DMS153 treated with DMSO at 0.1 percent for 48 hours (cell line): ENCODE results near the gene STAT2.

Experiments
- DNase-seq: peaks from one replicate; lab custom pipeline; 2025; ENCODE audit not compliant: unreplicated experiment; lab: John Stamatoyannopoulos, UW

Gene STAT2

DNA sequence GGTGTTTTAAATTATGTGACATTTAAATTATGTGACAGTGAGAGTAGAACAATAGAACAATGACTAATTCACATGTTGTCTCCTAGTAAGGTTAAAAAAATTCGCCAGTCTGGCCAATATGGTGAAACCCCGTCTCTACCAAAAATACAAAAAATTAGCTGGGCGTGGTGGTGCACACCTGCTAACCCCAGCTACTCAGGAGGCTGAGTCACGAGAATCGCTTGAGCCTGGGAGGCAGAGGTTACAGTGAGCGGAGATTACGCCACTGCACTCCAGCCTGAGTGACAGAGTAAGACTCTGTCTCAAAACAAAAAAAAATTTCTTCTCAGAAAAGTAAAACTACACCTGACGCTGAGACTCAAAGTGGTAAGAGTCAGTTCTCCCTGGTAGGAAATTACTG lies 62.5 kb downstream of the STAT2 start:
- no peak for DNase-seq

DNA sequence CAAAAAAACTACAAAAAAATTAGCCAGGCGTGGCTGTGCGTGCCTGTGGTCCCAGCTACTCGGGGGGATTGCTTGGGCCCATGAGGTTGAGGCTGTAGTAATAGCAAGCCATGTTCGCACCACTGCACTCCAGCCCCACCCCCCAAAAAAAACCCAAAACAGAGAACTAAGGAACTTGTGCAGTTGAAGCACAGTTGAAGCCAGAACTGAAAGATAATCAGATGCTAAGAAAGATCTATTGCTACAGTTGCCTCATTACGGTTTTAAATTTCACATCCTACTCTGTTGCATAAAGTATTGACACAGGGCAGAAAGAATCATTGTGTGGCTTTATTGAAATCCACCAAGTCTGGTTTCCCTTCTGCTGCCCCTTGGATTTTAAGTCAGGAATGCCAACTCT lies 63.6 kb downstream of the STAT2 start:
- DNase-seq = no peak

GRCh38 chr12:56293795-56294194 lies 66.1 kb downstream of the STAT2 start:
- no peak for DNase-seq
